A673 (cell line): ENCODE data around the gene NCKAP5.

Experiments used
- EZH2 ChIP-seq: fragments of 200-600 bp; sonication (generic); IDR thresholded peaks from 2 replicates; pipeline ENCODE4 v1.6.1; 2017; ENCODE audit warnings: borderline replicate concordance, low read depth, mild to moderate bottlenecking, mixed read lengths, antibody characterized with exemption, low read length; ENCODE audit not compliant: poor library complexity, severe bottlenecking
- TF ChIP-seq, protein P1 (sequence below): fragments of 300-800, 200-600 bp; sonication (generic); conservative IDR thresholded peaks from 2 replicates; pipeline ENCODE4 v1.5.1; 2017; ENCODE audit warnings: low read depth, mild to moderate bottlenecking, antibody characterized with exemption, low read length, moderate library complexity, mixed read lengths

DNA sequence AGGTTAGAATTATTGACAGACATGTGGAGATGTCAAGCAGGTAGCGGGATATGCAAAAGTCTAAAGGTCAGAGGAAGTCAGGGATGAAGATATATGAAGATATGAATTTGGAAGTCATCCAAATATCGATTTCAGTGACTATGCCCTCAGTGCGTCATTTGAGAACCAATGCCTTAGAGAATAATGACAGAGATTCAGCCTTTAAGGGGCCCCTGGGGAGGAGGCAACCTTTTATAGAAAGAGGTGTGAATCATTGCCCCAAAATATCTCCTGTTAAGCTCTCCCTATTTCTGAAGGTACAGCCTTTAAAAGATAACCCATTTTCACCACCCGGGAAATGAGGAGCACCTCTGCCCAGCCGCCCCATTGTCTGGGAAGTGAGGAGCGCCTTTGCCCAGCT lies 223.4 kb downstream of the NCKAP5 start:
- TF ChIP-seq, protein P1, sequence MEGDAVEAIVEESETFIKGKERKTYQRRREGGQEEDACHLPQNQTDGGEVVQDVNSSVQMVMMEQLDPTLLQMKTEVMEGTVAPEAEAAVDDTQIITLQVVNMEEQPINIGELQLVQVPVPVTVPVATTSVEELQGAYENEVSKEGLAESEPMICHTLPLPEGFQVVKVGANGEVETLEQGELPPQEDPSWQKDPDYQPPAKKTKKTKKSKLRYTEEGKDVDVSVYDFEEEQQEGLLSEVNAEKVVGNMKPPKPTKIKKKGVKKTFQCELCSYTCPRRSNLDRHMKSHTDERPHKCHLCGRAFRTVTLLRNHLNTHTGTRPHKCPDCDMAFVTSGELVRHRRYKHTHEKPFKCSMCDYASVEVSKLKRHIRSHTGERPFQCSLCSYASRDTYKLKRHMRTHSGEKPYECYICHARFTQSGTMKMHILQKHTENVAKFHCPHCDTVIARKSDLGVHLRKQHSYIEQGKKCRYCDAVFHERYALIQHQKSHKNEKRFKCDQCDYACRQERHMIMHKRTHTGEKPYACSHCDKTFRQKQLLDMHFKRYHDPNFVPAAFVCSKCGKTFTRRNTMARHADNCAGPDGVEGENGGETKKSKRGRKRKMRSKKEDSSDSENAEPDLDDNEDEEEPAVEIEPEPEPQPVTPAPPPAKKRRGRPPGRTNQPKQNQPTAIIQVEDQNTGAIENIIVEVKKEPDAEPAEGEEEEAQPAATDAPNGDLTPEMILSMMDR, result no peak
- no peak for TF ChIP-seq EZH2
